Measurements from ENCODE around the gene AARS1.
"Not testable (repeated sequence)": the region's sequence is repeated elsewhere in the genome, so short reads cannot be mapped to it uniquely, and the experiment has no call there.

- TF ChIP-seq SUZ12 (IDR thresholded peaks at IDR 0.05; ENCODE audit: extremely low read depth, insufficient read depth, insufficient read length); YY1 (IDR thresholded peaks at IDR 0.05; ENCODE audit: insufficient read depth, insufficient read length); ZNF274 (IDR thresholded peaks at IDR 0.05; ENCODE audit: low read depth, low read length): not testable (repeated sequence)
Measured at GRCh38 chr16:70267922-70268321, 21.4 kb downstream of the AARS1 start.

Data from NT2/D1 (cell line).